Fibroblast of lung (primary cell): ENCODE results near the gene PSMC3IP. TPM values are rescaled to one million over a fixed set of nuclear protein-coding genes. Genes with fewer than 3 reads are reported as not detected.

Experiments
- DNase-seq, 2 donors: peaks; one replicate each; pipeline versions ENCODE4 v3.0.0 to v3.0.0-alpha.2; 2010; ENCODE audit warnings: low read depth in 2 of 2
- H2AFZ ChIP-seq: 2 replicates; pipeline ENCODE4 v1.5.1; 2012; ENCODE audit warnings: low read length, control low read depth, inconsistent platforms
- H3K27ac ChIP-seq: 2 replicates; pipeline ENCODE4 v1.5.1; 2011; ENCODE audit warnings: low read length, control low read depth; ENCODE audit not compliant: insufficient read depth
- H3K27me3 ChIP-seq: 2 replicates; pipeline ENCODE4 v1.5.1; 2011; ENCODE audit warnings: mild to moderate bottlenecking, low read length; ENCODE audit not compliant: control insufficient read depth, insufficient read depth
- H3K36me3 ChIP-seq: 2 replicates; pipeline ENCODE4 v1.5.1; 2011; ENCODE audit warnings: low read length; ENCODE audit not compliant: control insufficient read depth, insufficient read depth
- H3K4me1 ChIP-seq: 2 replicates; pipeline ENCODE4 v1.5.1; 2011; ENCODE audit warnings: low read length; ENCODE audit not compliant: control insufficient read depth, insufficient read depth; ENCODE audit errors: extremely low read depth
- H3K4me2 ChIP-seq: 2 replicates; pipeline ENCODE4 v1.5.1; 2011; ENCODE audit warnings: low read length, control low read depth; ENCODE audit not compliant: insufficient read depth; ENCODE audit errors: extremely low read depth
- H3K4me3 ChIP-seq, 4 experiments: fragments of 200-600 bp in 1 of 4; sonication (generic) in 1 of 4; replicated peaks in 1 of 4; 2 replicates each; pipeline ENCODE4 v1.5.1; 2011 to 2016; ENCODE audit warnings: low read length in 4 of 4, low read depth in 3 of 4, mild to moderate bottlenecking in 3 of 4, control low read depth in 2 of 4, inconsistent platforms in 1 of 4, mixed read lengths in 1 of 4; ENCODE audit not compliant: insufficient read depth in 1 of 4; ENCODE audit errors: control extremely low read depth in 1 of 4
- H3K79me2 ChIP-seq: 2 replicates; pipeline ENCODE4 v1.5.1; 2012; ENCODE audit warnings: mild to moderate bottlenecking, low read length, inconsistent platforms; ENCODE audit not compliant: control insufficient read depth, insufficient read depth
- H3K9ac ChIP-seq: 2 replicates; pipeline ENCODE4 v1.5.1; 2011; ENCODE audit warnings: mild to moderate bottlenecking, low read length, control low read depth; ENCODE audit not compliant: insufficient read depth
- H3K9me3 ChIP-seq: 2 replicates; pipeline ENCODE4 v1.5.1; 2012; ENCODE audit warnings: low read depth, low read length; ENCODE audit not compliant: control insufficient read depth, insufficient read depth
- H4K20me1 ChIP-seq: 2 replicates; pipeline ENCODE4 v1.5.1; 2011; ENCODE audit warnings: low read length; ENCODE audit not compliant: control insufficient read depth, insufficient read depth; ENCODE audit errors: extremely low read depth
- EZH2 ChIP-seq: IDR thresholded peaks from 2 replicates; pipeline ENCODE4 v1.5.1; 2012; ENCODE audit warnings: low read length, control low read depth, mild to moderate bottlenecking; ENCODE audit errors: missing control alignments
- polyA minus RNA-seq: library from RNA; depleted of rRNA, polyadenylated mRNA; stranded (reverse); fragments of >200 nt; gene quantifications from 2 replicates; pipeline ENCODE4 v1.2.3, GENCODE V29; 2011; ENCODE audit warnings: low replicate concordance
- polyA plus RNA-seq, 2 donors: library from polyadenylated mRNA; depleted of rRNA in 1 of 2; stranded (reverse) in 1 of 2; unstranded in 1 of 2; fragments of >200 nt; gene quantifications; 2 replicates each; pipeline ENCODE4 v1.2.1, GENCODE V29; 2011 to 2012; ENCODE audit warnings: missing spikeins in 1 of 2
- total RNA-seq: library from RNA; depleted of rRNA; stranded (reverse); fragments of >200 nt; gene quantifications from 2 replicates; pipeline ENCODE4 v1.2.1, GENCODE V29; 2014
- TF ChIP-seq, protein P1 (sequence below), 2 donors: IDR thresholded peaks in 1 of 2; conservative IDR thresholded peaks in 1 of 2; 1 replicate in 1 of 2; 2 replicates in 1 of 2; pipeline ENCODE4 v1.5.1; 2011 to 2012; ENCODE audit warnings: low read length in 2 of 2, control low read depth in 1 of 2, inconsistent platforms in 1 of 2, low read depth in 1 of 2, mild to moderate bottlenecking in 1 of 2

The PSMC3IP gene, protein sequence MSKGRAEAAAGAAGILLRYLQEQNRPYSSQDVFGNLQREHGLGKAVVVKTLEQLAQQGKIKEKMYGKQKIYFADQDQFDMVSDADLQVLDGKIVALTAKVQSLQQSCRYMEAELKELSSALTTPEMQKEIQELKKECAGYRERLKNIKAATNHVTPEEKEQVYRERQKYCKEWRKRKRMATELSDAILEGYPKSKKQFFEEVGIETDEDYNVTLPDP
- total RNA-seq (2.3 and 4.6 TPM in 2 replicates), polyA plus RNA-seq (8.0 and 18.7 TPM in 2 replicates), polyA minus RNA-seq (0.59 and 5.4 TPM in 2 replicates)
- 7.4 and 17.6 TPM in 2 replicates for polyA plus RNA-seq (2012)

DNA sequence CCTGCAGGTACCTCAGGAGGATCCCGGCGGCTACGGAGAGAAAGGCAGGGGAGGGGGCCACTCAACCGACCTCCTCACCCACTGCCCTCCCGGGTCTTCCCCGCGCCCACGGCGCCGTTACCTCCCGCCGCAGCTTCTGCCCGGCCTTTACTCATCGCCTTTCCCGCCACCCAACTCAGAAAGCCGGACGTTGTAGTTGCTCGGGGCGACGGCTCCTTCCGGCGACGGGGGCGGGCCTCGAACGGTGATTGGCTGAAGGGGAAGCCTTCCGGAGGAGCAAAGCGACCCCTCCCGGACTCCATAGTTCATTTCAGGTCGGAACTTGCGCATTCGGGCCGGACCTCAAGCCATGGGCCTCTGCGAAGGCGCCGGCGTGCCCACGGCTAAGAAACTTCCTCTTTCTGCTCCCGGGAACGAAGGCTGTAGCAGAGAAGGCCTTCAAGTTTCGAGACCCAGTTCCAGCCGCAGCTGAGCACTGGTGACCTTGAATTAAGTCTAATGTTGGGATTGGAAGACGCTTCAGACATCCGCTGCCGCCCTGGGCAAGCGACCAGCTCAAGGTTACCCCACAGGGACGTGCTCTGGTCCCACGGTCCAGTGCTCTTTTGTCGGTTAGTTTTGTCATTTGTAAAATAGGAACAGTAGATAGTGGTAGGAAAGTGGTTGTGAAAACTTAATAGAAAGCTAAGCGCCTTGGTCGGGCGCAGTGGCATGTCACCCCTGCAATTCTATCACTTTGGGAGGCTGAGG is at the start of gene PSMC3IP:
TSS of gene PSMC3IP (minus strand) at position 198 of the 750 bp plus-strand sequence. CDS start at position 155, 43 bp downstream.
- H3K9ac ChIP-seq, result peak within 1 kb of the TSS; percentile 78
- peak within 1 kb of the TSS; percentile 87 for H2AFZ ChIP-seq
- H3K36me3 ChIP-seq, result peaks cover 19% of the 10 kb centered on the region
- H3K4me3 ChIP-seq, result peak within 1 kb of the TSS; percentile 81 to 93 (median 87)
- peaks cover 28% of the 10 kb centered on the region for H3K79me2 ChIP-seq
- H3K27me3 ChIP-seq, result no peaks in the 10 kb centered on the region
- peak within 1 kb of the TSS; percentile 95 for H3K4me2 ChIP-seq
- DNase-seq, result peak; percentile 92 to 93
- H3K27ac ChIP-seq, result peak within 1 kb of the TSS; percentile 91
- no peaks in the 10 kb centered on the region for H4K20me1 ChIP-seq
- peaks cover 6% of the 10 kb centered on the region for H3K4me1 ChIP-seq
- TF ChIP-seq, protein P1, sequence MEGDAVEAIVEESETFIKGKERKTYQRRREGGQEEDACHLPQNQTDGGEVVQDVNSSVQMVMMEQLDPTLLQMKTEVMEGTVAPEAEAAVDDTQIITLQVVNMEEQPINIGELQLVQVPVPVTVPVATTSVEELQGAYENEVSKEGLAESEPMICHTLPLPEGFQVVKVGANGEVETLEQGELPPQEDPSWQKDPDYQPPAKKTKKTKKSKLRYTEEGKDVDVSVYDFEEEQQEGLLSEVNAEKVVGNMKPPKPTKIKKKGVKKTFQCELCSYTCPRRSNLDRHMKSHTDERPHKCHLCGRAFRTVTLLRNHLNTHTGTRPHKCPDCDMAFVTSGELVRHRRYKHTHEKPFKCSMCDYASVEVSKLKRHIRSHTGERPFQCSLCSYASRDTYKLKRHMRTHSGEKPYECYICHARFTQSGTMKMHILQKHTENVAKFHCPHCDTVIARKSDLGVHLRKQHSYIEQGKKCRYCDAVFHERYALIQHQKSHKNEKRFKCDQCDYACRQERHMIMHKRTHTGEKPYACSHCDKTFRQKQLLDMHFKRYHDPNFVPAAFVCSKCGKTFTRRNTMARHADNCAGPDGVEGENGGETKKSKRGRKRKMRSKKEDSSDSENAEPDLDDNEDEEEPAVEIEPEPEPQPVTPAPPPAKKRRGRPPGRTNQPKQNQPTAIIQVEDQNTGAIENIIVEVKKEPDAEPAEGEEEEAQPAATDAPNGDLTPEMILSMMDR (conservative IDR thresholded peaks at IDR 0.05 in 1 of 2, IDR thresholded peaks at IDR 0.05 in 1 of 2; ENCODE audit: low read depth in 1 of 2, low read length in 2 of 2), result peak in 1 of 2 donors; percentile 29
- TF ChIP-seq EZH2, result no peak
- H3K9me3 ChIP-seq, result no peaks in the 10 kb centered on the region

DNA sequence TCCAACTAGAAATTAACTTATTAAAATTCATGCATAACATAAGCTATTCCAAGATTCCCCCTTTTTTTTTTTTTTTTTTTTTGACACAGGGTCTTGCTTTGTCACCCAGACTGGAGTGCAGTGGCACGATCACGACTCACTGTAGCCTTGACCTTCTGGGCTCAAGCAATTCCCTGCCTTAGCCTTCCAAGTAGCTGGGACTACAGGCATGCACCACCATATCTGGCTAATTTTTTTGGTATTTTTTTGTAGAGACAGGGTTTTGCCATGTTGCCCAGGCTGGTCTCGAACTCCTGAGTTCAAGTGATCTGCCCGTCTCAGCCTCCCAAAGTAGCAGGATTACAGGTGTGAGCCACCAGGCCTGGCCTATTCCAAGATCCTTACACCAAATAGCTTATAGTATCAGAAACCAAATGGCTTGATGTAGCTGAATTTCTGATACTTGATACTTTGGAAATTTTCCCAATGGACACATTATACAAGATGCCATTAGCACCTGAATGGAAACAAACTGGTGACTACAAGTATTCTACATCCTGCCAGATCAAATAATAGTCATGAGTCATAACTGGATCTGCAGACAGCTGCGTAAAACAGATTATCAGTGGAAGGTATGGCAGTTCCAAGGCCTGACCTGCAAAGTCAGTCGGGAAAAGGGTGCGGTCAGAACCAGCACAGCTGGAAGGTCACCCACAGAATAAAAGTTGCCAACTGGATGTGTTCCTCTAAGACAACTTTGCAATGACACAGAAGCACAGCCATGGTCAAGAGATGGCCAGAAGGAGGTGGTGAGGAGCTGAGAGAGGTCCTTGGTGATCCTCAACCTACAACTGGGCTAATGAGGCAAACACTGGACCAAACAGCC is 46.4 kb upstream of the PSMC3IP start:
- no peak overlapping the region for H2AFZ ChIP-seq
- DNase-seq, result peak in 1 of 2 donors; percentile 80
- no peak overlapping the region for H3K9ac ChIP-seq
- no peak overlapping the region for H3K27ac ChIP-seq
- H3K4me2 ChIP-seq, result no peak overlapping the region
- no peak overlapping the region for H3K4me3 ChIP-seq
- H3K36me3 ChIP-seq, result no peaks in the 10 kb centered on the region
- H3K27me3 ChIP-seq, result no peaks in the 10 kb centered on the region
- no peaks in the 10 kb centered on the region for H3K4me1 ChIP-seq
- TF ChIP-seq, protein P1 (conservative IDR thresholded peaks at IDR 0.05 in 1 of 2, IDR thresholded peaks at IDR 0.05 in 1 of 2; ENCODE audit: low read depth in 1 of 2, low read length in 2 of 2), result no peak
- no peak for TF ChIP-seq EZH2
- H4K20me1 ChIP-seq, result no peaks in the 10 kb centered on the region
- H3K9me3 ChIP-seq, result no peaks in the 10 kb centered on the region
- no peaks in the 10 kb centered on the region for H3K79me2 ChIP-seq
